NCI-H69 (cell line): Measurements from ENCODE around the gene CD9.

Experiments used
- DNase-seq: peaks from one replicate; lab custom pipeline; 2025; lab: John Stamatoyannopoulos, UW

The CD9 gene

GRCh38 chr12:6275928-6276887 is 76.0 kb downstream of the CD9 start:
- DNase-seq, result no peak

DNA sequence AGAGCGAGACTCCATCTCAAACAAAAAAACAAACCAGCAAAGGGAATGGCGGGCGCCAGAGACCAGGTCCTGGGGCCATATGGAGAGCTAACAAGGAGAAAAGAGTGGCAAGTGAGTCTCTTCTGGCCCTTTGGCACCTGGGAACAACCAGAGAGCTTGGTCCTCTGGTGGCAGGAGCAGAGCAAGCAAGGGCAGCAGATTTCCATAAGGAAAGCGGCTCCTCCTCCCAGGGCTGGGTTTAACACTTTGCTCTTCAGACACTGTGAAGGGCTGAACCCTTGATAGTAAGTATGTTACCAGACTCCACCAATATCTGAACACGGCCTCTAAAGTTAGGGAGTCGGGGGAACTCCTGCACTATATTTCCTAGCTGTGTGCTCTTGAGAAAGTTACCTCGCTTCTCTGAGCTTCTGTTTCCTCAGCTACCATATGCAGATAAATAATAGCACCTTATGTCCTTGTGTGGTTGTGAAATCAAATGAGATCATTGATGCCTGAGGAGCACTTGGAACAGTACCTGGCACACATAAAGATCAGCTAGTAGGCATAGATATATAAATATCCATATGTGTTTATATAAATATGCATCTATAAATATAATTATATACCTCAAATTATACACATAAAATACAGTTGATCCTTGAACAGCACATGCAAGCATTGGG is 76.9 kb downstream of the CD9 start:
- peak; percentile 23 for DNase-seq

DNA sequence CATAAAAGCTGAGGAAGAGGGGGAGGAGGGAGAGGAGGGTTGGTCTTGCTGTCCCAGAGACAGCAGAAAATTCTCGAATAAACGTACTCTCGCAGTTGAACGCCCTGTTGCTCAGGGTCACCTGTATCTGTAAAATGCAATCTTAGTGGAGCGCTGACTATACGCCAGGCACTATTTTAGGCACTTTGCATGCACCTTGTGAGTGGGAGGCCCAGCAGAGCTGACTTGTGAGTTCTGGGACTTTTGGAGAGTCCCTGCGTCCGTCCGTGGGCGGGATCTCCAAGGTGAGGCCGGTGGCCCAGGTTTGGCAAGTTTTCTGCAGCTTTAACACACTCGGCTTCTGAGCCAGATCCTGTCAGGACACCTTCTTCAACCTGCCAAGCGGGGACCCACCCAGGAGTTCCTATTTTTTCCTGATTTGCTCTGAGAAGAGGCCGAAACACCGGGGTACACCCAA is 77.8 kb downstream of the CD9 start:
- no peak for DNase-seq

- peak; percentile 90 for DNase-seq
These were observed 78.4 kb downstream of the CD9 start for GRCh38 chr12:6278439-6279255.

DNA sequence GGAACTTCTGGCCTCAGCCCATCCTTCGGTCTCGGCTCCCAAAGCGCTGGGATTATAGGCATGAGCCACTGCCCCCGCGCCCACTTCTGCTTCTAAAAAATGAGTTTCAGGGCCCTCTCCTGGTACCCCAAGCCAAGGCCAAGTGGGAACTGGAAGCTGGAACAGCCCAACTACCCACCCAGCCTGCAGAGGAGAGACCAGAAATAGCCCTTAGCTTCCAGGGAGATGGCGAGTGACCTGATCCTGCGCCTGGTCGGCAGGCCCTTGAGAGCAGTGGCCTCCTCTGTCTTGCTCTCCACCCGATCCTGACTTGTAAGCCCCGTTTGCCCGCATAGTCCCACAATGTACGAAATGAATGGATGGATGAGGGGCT is 79.0 kb downstream of the CD9 start:
- DNase-seq, result no peak

- DNase-seq, result no peak
These were observed 79.4 kb downstream of the CD9 start for GRCh38 chr12:6279631-6280030.

DNA sequence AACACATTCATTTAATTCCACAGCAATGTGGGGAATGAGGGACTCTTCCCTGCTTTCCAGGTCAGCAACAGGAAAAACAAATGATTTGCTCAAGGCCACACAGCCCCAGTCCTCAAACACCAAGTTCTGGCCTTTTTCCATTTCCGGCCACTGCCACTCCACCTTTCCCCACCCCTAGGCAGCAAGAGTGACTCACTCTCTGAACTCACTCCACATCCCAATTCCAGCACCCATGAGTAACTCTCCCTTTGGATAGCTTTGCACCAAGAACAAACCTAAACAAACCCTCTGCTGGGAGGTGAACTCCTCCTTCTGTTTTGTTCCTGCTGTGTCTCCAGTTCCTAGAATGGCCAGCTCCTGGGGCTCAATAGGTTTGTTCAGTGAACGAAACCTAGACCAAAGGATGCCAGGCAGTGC is 79.9 kb downstream of the CD9 start:
- DNase-seq, result peak; percentile 25

- DNase-seq, result no peak
These were observed 80.5 kb downstream of the CD9 start for GRCh38 chr12:6280672-6281071.

GRCh38 chr12:6281081-6281809 is 81.0 kb downstream of the CD9 start:
- no peak for DNase-seq

- no peak for DNase-seq
These were observed 82.2 kb downstream of the CD9 start for GRCh38 chr12:6282453-6282840.

- DNase-seq, result no peak
These were observed 84.1 kb downstream of the CD9 start for GRCh38 chr12:6284273-6284672.

DNA sequence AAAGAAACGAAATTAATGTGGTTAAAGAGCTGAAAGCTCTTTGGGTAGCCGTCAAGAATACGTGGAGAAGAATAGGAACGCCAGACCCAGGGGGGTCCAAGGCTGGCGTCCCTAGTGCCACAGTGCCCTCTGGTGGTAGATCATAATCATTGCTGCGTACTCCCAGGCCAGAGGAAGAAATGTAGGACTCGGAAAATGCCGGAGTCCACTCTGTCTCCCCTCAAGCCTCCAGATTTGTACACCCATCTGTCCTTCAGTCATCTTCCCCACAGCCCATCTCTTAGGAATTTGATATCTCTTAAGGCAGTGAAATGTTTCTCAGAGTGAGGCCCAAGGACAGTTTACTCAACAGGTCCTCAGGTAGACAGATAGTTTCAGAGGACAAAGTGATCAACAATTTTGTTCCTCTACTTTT is 84.9 kb downstream of the CD9 start:
- DNase-seq, result peak; percentile 80

DNA sequence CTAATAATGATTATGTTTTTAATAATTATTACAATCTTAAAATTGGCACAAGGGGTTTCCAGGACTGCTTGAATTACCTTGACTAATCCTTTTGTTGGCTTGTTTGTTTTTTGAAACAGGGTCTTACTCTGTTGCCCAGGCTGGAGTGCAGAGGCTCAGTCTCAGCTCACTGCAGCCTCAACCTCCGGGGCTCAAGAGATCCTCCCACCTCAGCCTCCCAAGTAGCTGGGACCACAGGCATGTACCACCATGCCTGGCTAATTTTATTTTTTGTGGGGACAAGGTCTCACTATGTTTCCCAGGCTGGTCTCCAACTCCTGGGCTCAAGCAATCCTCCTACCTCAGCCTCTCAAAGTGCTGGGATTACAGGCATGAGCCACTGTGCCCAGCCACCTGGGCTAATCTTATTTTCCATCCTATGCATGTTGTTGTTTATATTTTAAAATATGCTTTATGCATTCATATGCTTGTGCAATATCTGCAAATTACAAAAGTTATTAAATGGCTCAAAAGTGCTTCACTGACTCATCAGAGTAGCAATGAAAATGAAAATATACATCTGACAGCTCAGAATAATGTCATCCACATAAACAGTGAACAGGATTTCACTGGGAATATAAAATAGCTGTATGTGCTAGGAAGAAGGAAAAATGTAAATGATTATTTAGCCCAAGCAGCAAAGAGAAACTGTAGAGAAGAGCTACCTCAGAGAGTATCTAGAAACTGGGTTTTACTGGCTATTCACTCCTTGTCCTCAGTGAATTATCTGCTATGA is 85.5 kb downstream of the CD9 start:
- DNase-seq, result no peak
